HL-60/S4 treated with retinoic acid at 250 ng/mL for 4 days and 3 days (cell line): ENCODE measurements around the gene ADH4.
"Not testable (repeated sequence)": the region's sequence is repeated elsewhere in the genome, so short reads cannot be mapped to it uniquely, and the experiment has no call there.

Experiments used
- in situ Hi-C: fragments of 300-500 bp; cut with MboI; formaldehyde crosslinking; loops from 2 replicates; pipeline ENCODE4 v1.7.0; 2022; ENCODE audit warnings: low sequenced_read_pairs

Gene ADH4

GRCh38 chr4:99135541-99136162, 8.4 kb downstream of the ADH4 start:
- in situ Hi-C loops, result no loop called here

- in situ Hi-C loops, result no loop called here
Measured at GRCh38 chr4:99134586-99134985, 9.5 kb downstream of the ADH4 start.

- in situ Hi-C loops, result no loop called here
Measured at GRCh38 chr4:99131378-99131777, 12.7 kb downstream of the ADH4 start.

GRCh38 chr4:99126376-99126775, 17.7 kb downstream of the ADH4 start:
- in situ Hi-C loops, result no loop called here

GRCh38 chr4:99121008-99121407, 23.1 kb downstream of the ADH4 start:
- in situ Hi-C loops, result no loop called here

- in situ Hi-C loops, result no loop called here
Measured at GRCh38 chr4:99120501-99120900, 23.6 kb downstream of the ADH4 start.

- in situ Hi-C loops, result no loop called here
Measured at GRCh38 chr4:99117876-99118693, 26.0 kb downstream of the ADH4 start.

GRCh38 chr4:99117122-99117841, 26.8 kb downstream of the ADH4 start:
- in situ Hi-C loops, result not testable (repeated sequence)

GRCh38 chr4:99109286-99109685, 34.8 kb downstream of the ADH4 start:
- in situ Hi-C loops, result not testable (repeated sequence)

- in situ Hi-C loops, result no loop called here
Measured at GRCh38 chr4:99104153-99104552, 39.9 kb downstream of the ADH4 start.

- in situ Hi-C loops, result no loop called here
Measured at GRCh38 chr4:99103166-99103565, 40.9 kb downstream of the ADH4 start.

GRCh38 chr4:99102634-99103033, 41.5 kb downstream of the ADH4 start:
- in situ Hi-C loops, result no loop called here

GRCh38 chr4:99100876-99101275, 43.2 kb downstream of the ADH4 start:
- in situ Hi-C loops, result no loop called here

GRCh38 chr4:99099814-99100213, 44.3 kb downstream of the ADH4 start:
- in situ Hi-C loops, result not testable (repeated sequence)

GRCh38 chr4:99099311-99099710, 44.8 kb downstream of the ADH4 start:
- in situ Hi-C loops, result no loop called here

GRCh38 chr4:99091841-99092240, 52.3 kb downstream of the ADH4 start:
- in situ Hi-C loops, result not testable (repeated sequence)

- in situ Hi-C loops, result no loop called here
Measured at GRCh38 chr4:99091216-99091575, 52.9 kb downstream of the ADH4 start.

GRCh38 chr4:99090481-99091215, 53.4 kb downstream of the ADH4 start:
- in situ Hi-C loops, result no loop called here

GRCh38 chr4:99088481-99089365, 55.4 kb downstream of the ADH4 start, which contains the start of gene ADH5:
Gene ADH5 (minus strand): TSS chr4:99088788. CDS start chr4:99088700, 88 bp downstream.
- in situ Hi-C loops, result no loop called here

- in situ Hi-C loops, result no loop called here
Measured at GRCh38 chr4:99088023-99088449, 56.1 kb downstream of the ADH4 start.
